Ramos (cell line): ENCODE data around the gene CAAP1.
"Not testable (repeated sequence)": the region's sequence is repeated elsewhere in the genome, so short reads cannot be mapped to it uniquely, and the experiment has no call there.

Experiments
- in situ Hi-C: fragments of 300-500 bp; cut with MboI; formaldehyde crosslinking; loops from one replicate; pipeline ENCODE4 v1.14.3; 2022; ENCODE audit warnings: low sequenced_read_pairs; ENCODE audit not compliant: unreplicated experiment

Gene CAAP1

GRCh38 chr9:26850995-26851394 is 41.6 kb downstream of the CAAP1 start:
- in situ Hi-C loops = no loop called here

- in situ Hi-C loops = no loop called here
These were observed 58.8 kb downstream of the CAAP1 start for GRCh38 chr9:26833792-26834191.

- in situ Hi-C loops = not testable (repeated sequence)
These were observed 64.1 kb downstream of the CAAP1 start for GRCh38 chr9:26828391-26828955.

- in situ Hi-C loops = no loop called here
These were observed 77.8 kb downstream of the CAAP1 start for GRCh38 chr9:26814799-26815198.

- in situ Hi-C loops = no loop called here
These were observed 79.4 kb downstream of the CAAP1 start for GRCh38 chr9:26813247-26813646.

GRCh38 chr9:26812217-26812616 is 80.4 kb downstream of the CAAP1 start:
- in situ Hi-C loops = no loop called here

GRCh38 chr9:26811106-26811505 is 81.5 kb downstream of the CAAP1 start:
- in situ Hi-C loops = no loop called here

GRCh38 chr9:26809795-26810194 is 82.8 kb downstream of the CAAP1 start:
- in situ Hi-C loops = no loop called here

- in situ Hi-C loops = no loop called here
These were observed 85.4 kb downstream of the CAAP1 start for GRCh38 chr9:26807161-26807560.

GRCh38 chr9:26802921-26803320 is 89.7 kb downstream of the CAAP1 start:
- in situ Hi-C loops = no loop called here

GRCh38 chr9:26801772-26802171 is 90.8 kb downstream of the CAAP1 start:
- in situ Hi-C loops = no loop called here

GRCh38 chr9:26800322-26800721 is 92.3 kb downstream of the CAAP1 start:
- in situ Hi-C loops = no loop called here

- in situ Hi-C loops = no loop called here
These were observed 101.3 kb downstream of the CAAP1 start for GRCh38 chr9:26791274-26791673.
